ENCODE results near the gene DTYMK.
A peak's percentile ranks its signal among the peaks of the same experiment; 100 is the strongest.

The DTYMK gene

GRCh38 chr2:241686650-241687425 is at the start of gene DTYMK:
DTYMK (minus strand) TSS chr2:241686815; CDS start chr2:241686783, 32 bp downstream.
- DNase-seq (ENCODE audit: low spot score), result peak; percentile 96

- DNase-seq (ENCODE audit: low spot score), result no peak
Measured at GRCh38 chr2:241736111-241736510, 49.5 kb upstream of the DTYMK start.

GRCh38 chr2:241734467-241735208 is 48.0 kb upstream of the DTYMK start, which contains the start of gene D2HGDH:
D2HGDH (plus strand) TSS chr2:241734630; CDS start chr2:241735225, 595 bp downstream.
- DNase-seq (ENCODE audit: low spot score), result peak; percentile 96

- no peak for DNase-seq (ENCODE audit: low spot score)
Measured at GRCh38 chr2:241734208-241734466, 47.5 kb upstream of the DTYMK start.

GRCh38 chr2:241733391-241734207 is 47.0 kb upstream of the DTYMK start:
- no peak for DNase-seq (ENCODE audit: low spot score)

GRCh38 chr2:241732513-241733186 is 46.0 kb upstream of the DTYMK start:
- peak; percentile 58 for DNase-seq (ENCODE audit: low spot score)

GRCh38 chr2:241730671-241731293 is 44.2 kb upstream of the DTYMK start:
- no peak for DNase-seq (ENCODE audit: low spot score)

- DNase-seq (ENCODE audit: low spot score), result no peak
Measured at GRCh38 chr2:241729868-241730267, 43.3 kb upstream of the DTYMK start.

- DNase-seq (ENCODE audit: low spot score), result no peak
Measured at GRCh38 chr2:241728627-241729026, 42.0 kb upstream of the DTYMK start.

- no peak for DNase-seq (ENCODE audit: low spot score)
Measured at GRCh38 chr2:241728000-241728399, 41.4 kb upstream of the DTYMK start.

- no peak for DNase-seq (ENCODE audit: low spot score)
Measured at GRCh38 chr2:241726459-241726858, 39.8 kb upstream of the DTYMK start.

- DNase-seq (ENCODE audit: low spot score), result no peak
Measured at GRCh38 chr2:241724975-241725870, 38.6 kb upstream of the DTYMK start.

GRCh38 chr2:241724259-241724974 is 37.8 kb upstream of the DTYMK start:
- no peak for DNase-seq (ENCODE audit: low spot score)

- no peak for DNase-seq (ENCODE audit: low spot score)
Measured at GRCh38 chr2:241722896-241723454, 36.4 kb upstream of the DTYMK start.

GRCh38 chr2:241721852-241722251 is 35.2 kb upstream of the DTYMK start:
- no peak for DNase-seq (ENCODE audit: low spot score)

- DNase-seq (ENCODE audit: low spot score), result no peak
Measured at GRCh38 chr2:241720560-241720959, 33.9 kb upstream of the DTYMK start.

GRCh38 chr2:241720099-241720498 is 33.5 kb upstream of the DTYMK start:
- no peak for DNase-seq (ENCODE audit: low spot score)

- DNase-seq (ENCODE audit: low spot score), result no peak
Measured at GRCh38 chr2:241719093-241719492, 32.5 kb upstream of the DTYMK start.

GRCh38 chr2:241708879-241709278 is 22.3 kb upstream of the DTYMK start:
- DNase-seq (ENCODE audit: low spot score), result no peak

- no peak for DNase-seq (ENCODE audit: low spot score)
Measured at GRCh38 chr2:241706537-241706936, 19.9 kb upstream of the DTYMK start.

Data from ecto neural progenitor cell (in vitro differentiated cells).